ENCODE measurements around the gene AIMP1.
"Not testable (repeated sequence)": the region's sequence is repeated elsewhere in the genome, so short reads cannot be mapped to it uniquely, and the experiment has no call there.

AIMP1 gene

DNA sequence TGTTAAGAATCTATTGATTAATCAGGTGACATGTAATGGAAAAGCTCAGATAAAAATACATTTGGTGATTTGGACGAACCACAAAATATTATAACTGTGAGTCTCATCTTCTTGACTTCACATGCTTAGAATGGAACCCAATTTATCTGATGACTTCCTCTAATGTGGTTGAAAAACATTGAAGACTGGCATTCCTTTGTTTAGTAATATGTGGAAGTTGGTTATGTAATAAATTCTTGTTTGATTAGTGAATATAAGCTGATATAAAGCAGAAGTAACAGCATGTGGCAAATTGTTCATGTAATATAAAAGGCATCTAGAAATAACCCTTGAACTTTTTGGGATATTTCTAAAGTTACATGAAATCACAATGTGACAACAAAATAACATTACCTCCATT lies 42.5 kb downstream of the AIMP1 start:
- no peak for DNase-seq

DNA sequence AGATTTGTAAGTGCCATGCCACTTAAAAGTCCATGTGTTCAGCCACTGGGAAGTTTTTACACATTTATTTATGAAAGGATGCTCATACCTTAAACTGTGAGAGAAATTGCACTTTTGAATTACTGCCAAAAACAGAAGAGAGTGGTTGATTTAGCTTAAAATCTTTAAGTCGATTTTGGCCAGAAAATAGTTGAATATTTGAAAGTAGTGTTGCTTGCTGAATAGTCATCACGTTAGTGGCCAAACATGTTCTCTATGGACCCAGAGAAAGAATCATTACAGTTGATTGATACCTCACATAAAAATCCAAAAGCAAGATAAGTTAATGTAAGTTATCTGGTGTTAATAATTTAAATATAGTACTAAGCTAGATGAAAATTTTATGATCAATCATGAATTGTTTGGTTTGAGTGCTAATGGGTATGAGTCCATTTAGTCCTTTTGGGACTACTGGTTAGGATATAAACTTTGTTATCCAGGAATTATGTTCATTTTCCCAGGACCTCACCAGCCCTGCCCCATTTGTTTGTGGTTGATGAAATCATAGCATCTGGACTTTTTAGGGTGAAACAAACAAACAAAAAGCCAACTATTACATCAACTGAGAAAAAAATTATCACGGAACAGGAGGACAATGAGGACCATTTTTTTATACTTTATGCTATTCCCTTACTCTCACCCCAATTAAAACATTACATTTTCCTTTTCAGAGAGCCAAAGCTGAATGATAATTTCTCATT lies 45.9 kb downstream of the AIMP1 start:
- no peak for DNase-seq

DNA sequence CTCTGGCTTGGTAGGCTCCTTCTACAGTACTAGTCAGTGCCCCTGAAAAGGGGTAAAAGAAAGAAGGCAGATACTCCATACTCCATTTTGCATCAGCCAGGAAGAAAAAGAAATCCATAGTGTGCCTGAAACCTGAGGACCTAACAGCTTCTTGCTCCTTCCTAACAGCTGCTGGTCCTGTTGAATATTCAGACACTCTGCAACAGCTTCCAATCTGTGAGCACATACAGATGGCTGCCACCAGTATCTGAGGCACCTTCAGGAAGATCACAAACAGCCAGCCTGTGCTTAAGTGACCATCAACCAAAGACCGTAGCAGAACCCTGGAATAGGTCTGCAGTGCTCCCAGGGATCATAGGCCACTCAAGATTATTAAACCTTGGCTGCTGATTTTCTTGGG lies 47.9 kb downstream of the AIMP1 start:
- no peak for DNase-seq

DNA sequence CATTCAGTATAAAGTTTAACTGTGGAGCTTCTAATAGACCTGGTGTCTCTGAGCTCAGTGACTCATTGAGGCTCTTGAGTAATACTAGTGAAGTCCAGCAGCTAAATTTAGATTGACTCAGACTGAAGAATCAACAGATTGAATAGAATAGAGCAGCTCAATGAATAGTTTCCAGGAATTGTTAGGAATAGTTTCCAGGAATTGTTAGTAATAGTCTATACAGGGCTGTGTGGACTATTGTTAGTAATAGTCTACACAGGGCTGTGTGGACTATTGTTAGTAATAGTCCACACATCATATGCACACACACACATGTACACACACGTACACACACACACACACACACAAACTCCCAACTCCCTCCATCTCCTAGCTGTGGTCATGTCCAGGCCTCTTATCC lies 49.3 kb downstream of the AIMP1 start:
- DNase-seq, result no peak

DNA sequence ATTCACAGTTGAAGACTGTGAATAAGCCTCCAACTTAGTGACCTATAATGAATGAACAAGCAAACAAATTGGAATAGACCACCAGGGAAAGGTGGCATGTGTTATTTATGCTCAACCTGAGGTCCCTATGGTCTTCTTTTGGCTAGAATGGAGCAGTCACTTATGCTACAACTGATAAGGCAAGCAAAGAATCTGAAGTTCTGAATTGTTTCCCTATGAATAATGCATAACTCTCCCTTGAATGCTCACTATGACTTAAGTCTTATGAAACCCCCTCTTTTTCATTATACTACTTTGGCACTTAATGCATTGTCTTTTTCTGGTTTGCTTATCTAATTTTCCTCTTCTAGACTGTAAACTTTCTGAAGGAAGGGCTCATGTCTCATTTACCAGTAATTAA lies 49.7 kb downstream of the AIMP1 start:
- DNase-seq, result no peak

DNA sequence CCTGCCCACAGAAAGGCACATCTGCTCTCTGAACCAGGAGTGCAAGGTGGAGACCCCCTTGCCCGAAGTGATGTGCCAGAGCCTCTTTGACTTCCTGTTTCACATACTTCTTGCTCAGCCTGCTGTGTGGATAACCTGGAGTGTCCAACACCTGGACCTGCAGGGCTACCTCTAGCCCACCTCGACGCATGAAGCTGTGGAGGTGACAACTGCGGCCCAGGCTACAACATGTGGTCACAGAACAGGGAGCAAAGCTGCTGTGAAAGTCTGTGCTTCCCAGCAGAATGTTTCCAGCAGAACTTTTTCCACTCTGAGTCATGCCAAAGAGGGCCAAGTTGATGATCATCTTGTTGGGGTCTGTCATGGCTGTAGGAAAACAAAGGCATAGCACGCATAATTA lies 50.7 kb downstream of the AIMP1 start:
- no peak for DNase-seq

DNA sequence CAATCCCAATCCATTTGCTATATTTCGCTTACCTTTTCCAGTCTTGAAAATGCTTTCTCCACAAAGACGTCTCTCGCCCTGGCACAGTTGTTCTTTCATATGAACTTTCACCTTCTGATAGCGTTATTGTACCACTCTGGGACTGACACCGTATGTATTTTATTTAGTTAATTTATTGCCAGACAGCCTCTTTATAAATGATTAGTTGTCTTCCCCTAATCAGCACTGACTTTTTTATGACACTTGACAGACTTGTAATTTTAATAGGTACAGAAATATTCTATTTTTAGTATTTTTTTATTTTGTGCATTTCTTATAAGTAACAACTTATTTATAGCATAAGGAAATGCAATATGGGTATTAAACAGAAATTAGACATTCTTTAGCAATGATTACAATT lies 52.3 kb downstream of the AIMP1 start, which contains the start of gene GIMD1:
TSS of gene GIMD1 (minus strand) at position 101 of the 400 bp plus-strand sequence. CDS start 1,343 bp downstream, outside the sequence.
- DNase-seq, result no peak

DNA sequence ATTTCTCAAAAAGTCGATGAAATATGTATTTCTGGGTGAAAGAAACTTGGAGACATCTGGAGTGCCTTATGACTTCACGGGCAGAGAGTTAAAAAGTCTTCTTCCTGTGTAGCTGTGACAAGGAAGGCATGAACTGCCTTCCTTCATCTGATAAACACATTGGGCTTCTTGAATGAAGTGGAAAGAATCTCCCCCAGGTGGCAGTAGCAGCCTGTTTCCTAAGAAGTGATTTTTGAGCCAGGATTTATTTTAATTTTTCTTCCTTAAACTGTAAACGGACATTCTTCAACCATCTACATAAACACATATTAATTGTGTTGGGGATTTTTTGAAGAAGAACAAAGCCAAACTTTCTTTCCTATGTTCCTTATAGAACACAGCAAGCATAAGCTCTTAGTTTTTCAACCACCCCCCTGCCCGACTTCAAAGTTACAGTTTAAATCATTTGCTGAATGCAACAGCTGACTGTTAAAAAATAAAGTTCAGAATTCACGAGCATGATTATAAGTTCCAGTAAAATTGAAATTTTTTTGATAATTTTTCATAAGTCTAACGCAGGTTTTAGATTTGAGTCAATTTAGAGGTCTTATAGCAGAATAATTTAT lies 53.2 kb downstream of the AIMP1 start:
- peak in 1 of 2 donors; percentile 5 for DNase-seq

DNA sequence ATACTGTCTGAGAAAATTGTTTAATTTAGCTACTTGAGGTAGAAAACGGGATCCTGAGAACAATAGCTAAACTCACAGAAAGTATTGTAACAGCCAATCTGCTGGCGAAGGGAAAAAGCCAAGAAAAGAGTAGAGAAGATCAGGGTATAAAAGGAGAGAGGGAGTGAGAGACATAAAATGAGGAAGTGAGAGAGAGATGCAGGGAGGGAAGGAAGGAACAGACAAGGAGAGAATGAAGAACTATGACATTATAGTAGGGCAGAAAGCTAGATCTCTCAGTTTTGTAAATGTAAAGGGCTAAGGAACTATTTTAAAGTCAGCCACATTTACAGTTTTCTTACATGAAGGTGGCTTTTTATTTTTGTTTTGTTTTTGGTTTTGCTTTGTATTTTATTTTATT lies 53.9 kb downstream of the AIMP1 start:
- no peak for DNase-seq

DNA sequence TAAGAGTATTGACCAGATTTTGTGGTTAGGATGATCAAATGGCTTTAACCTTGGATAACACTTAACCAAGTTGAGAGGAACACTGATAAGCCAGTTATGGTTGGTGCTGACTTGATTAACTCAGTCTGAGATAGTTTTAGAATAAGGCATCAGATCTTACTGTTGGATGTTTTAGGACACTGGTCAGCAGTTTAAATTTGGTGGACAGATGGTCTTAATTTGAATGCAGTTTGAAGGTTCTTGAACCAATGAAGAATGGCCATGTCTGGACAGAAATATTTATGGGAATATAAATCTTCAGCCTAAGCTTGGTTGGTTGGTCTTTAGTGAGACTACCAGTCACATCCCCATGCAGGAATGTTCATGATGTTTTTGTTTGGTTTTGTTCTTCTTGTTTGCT lies 54.8 kb downstream of the AIMP1 start:
- no peak for DNase-seq

DNA sequence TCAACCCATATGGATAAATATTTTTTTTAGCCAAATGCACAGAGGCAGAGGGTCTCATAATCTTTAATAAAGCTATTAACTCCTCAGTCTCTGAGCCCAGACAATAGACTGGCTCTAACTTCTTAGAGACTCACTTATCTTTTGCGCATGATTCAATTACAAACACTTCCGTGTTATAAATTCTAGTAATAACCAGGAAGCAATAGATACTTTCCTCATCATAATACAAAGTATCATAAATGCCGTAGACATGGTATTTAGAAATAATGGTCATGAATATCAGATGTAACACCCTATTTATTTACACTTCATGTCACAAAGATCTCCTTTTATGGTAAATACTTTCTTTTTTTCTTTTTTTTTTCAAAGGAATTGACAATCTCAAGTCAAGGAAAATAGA lies 56.7 kb downstream of the AIMP1 start:
- DNase-seq, result no peak

DNA sequence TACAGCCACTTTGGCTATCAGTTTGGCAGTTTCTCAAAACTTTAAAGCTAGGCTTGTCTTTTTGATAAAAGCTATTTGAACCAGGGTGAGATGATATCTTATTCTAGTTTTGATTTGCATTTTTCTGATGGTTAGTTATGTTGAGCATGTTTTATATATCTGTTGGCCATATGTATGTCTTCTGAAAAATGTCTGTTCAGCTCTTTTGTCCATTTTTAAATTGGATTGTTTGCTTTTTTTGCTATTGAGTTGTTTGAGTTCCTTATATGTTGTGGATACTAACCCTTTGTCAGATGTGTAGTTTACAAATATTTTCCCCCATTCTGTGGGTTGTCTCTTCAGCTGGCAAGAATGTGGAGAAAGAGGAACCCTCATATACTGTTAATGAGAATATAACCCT lies 63.8 kb downstream of the AIMP1 start:
- no peak for DNase-seq

DNA sequence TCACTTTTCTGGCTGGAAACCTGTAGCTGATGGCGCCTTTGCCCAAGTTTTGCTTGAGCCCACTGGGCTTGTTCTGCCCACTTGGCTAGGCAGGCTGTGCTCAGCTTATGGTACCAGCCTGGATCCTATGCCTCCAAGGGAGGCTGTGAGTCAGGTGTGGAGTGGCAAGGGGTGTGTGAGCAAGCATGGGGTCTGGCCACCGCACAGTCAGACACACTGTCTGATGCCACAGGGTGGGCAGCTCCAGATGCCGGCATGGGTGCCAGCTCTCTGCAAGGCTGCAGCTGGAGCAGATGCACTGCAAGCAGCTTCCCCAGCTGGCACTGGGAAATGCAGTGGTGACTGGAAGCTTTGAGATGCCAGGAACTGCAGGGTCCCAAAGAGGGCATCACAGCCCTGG lies 68.5 kb downstream of the AIMP1 start:
- no peak for DNase-seq

DNA sequence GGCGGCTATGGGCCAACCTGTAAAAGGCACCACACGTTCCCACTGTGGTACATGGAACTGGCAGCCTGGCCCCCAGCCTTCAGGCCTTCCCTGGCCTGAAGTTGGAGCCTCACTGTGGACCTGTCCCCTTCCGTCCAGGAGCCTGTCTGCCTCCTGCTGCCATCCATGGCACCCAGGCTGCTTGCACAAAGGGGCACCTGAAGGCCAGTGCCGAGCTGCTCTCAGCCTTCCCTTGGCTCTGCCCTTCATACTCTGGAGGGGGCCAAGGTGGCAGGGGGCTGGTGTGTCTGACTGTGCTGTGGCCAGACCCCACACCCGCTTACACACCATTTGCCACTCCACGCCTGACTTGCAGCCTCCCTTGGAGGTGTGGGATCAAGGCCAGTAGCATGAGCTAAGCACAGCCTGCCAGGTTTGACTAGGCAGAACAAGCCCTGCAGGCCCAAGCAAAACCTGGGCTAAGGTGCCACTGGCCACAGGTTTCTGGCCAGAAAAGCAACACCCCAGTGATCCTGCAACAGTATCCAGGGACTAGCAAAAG lies 69.6 kb downstream of the AIMP1 start:
- no peak for DNase-seq

DNA sequence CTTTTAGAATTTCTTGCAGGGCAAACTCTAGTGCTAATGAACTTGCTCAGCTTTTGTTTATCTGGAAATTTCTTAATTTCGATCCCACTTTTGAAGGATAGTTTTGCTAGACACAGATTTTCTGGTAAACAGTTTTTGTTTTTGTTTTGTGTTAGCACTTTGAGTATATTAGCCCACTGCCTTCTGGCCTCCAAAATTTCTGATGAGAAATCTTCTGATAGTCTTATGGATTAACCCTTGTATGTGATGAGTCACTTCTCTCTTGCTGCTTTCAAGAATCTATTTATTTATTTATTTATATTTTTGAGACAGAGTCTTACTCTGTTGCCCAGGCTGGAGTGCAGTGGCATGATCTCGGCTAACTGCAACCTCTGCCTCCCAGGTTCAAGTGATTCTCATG lies 79.2 kb downstream of the AIMP1 start:
- DNase-seq, result no peak

DNA sequence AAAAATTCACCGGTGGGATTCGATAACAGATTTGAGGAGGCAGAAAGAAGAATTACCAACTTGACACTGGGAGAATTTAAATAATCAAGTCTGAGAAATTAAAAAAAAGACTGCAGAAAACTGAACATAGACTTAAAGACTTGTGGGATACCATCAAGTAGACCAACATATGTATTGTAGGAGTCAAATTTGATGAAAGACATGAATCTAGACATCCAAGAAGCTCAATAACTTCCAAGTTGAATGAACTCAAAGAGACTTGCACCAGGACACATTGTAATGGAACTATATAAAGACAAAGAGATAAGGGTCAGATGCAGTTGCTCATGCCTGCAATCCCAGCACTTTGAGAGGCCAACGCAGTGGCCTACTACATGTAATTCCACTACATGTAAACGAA lies 82.5 kb downstream of the AIMP1 start:
- DNase-seq, result not testable (repeated sequence)

Data from CD4-positive, alpha-beta T cell treated with Interleukin-1 beta for 1 hour (primary cell).